Sigmoid colon (tissue), 4 donors: ENCODE data around the gene GON4L.

Experiments
- EP300 ChIP-seq, 4 donors: sonication (generic); formaldehyde crosslinking; IDR thresholded peaks; one replicate each; pipeline ENCODE4 v1.6.1; 2017; ENCODE audit warnings: antibody characterized with exemption in 4 of 4
- POLR2A ChIP-seq, 2 donors: fragments of 450-650 bp; IDR thresholded peaks; one replicate each; pipeline ENCODE4 v1.6.1; 2016; ENCODE audit warnings: antibody characterized with exemption in 2 of 2, mild to moderate bottlenecking in 2 of 2, moderate library complexity in 2 of 2
- POLR2AphosphoS5 ChIP-seq, 4 donors: sonication (generic); formaldehyde crosslinking; IDR thresholded peaks; one replicate each; pipeline ENCODE4 v1.6.1; 2017; ENCODE audit warnings: antibody characterized with exemption in 4 of 4
- TF ChIP-seq, protein P1 (sequence below), 4 experiments: fragments of 450-650 bp in 3 of 4; fragments of 200-600 bp in 1 of 4; IDR thresholded peaks; one replicate each; pipeline ENCODE4 v1.5.1; 2016 to 2019; ENCODE audit warnings: antibody characterized with exemption in 4 of 4, mild to moderate bottlenecking in 3 of 4, moderate library complexity in 2 of 4

DNA sequence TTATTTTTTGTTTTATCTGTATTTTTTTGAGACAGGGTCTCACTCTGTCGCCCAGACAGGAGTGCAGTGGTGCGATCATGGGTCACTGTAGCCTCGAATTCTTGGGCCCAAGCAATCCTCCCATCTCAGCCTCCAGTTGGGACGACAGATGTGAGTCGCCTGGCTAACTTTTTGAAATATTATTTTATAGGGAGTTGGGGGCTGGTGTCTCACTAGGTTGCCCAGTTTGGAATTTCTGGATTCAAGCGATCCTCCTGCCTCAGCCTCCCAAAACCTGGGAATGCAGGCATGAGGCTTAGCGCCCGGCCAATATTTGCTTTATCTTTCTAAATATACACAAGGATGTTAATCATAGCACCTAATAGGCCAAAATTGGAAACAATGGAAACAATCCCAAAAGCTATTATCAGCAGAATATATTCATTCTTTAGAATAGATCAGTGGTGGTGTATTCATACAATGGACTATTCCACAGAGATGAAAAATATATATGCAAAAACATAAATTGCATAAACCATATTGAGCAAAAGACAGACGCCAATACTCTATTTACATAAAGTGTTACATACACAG, 112.2 kb downstream of the GON4L start:
- no peak for TF ChIP-seq POLR2AphosphoS5 (IDR thresholded peaks at IDR 0.05)
- TF ChIP-seq, protein P1, sequence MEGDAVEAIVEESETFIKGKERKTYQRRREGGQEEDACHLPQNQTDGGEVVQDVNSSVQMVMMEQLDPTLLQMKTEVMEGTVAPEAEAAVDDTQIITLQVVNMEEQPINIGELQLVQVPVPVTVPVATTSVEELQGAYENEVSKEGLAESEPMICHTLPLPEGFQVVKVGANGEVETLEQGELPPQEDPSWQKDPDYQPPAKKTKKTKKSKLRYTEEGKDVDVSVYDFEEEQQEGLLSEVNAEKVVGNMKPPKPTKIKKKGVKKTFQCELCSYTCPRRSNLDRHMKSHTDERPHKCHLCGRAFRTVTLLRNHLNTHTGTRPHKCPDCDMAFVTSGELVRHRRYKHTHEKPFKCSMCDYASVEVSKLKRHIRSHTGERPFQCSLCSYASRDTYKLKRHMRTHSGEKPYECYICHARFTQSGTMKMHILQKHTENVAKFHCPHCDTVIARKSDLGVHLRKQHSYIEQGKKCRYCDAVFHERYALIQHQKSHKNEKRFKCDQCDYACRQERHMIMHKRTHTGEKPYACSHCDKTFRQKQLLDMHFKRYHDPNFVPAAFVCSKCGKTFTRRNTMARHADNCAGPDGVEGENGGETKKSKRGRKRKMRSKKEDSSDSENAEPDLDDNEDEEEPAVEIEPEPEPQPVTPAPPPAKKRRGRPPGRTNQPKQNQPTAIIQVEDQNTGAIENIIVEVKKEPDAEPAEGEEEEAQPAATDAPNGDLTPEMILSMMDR (IDR thresholded peaks at IDR 0.05): no peak
- no peak for TF ChIP-seq POLR2A (IDR thresholded peaks at IDR 0.05)
- TF ChIP-seq EP300 (IDR thresholded peaks at IDR 0.05): no peak
